Left ventricle myocardium superior (tissue), 1 donor: ENCODE data around the gene TNFAIP8L1. TPM values are rescaled to one million over a fixed set of nuclear protein-coding genes. Genes with fewer than 3 reads are reported as not detected.

Source experiments
- ATAC-seq: fragments of 200-7000 bp; cut with Tn5 transposase; one replicate; pipeline ENCODE4 v1.9.1; 2020; ENCODE audit warnings: mild to moderate bottlenecking, moderate library complexity
- DNase-seq: peaks from one replicate; pipeline ENCODE4 v3.0.0-alpha.2; 2020
- intact Hi-C: fragments of 100-400 bp; cut with micrococcal nuclease; formaldehyde crosslinking; loops from one replicate; pipeline ENCODE4 v1.11.0; 2022
- total RNA-seq: library from RNA; stranded (reverse); fragmentation: NEBNext Ultra II Directional; extraction: Animal tissue kit (Norgen Biotek cat#: 25700); gene quantifications from one replicate; pipeline ENCODE4 v1.2.1, GENCODE V29; 2021
- donor health status: DM: no; HTN: yes; CAD: no; lungs with severe emphysema.

The TNFAIP8L1 gene
- total RNA-seq, 1 donor from 2014 or later, result 4.8 TPM

GRCh38 chr19:4640247-4641000, 1.1 kb downstream of the TNFAIP8L1 start:
- ATAC-seq, result no peak
- no peak for DNase-seq
- intact Hi-C loops, result no loop called here

- no peak for ATAC-seq
- intact Hi-C loops, result no loop called here
- no peak for DNase-seq
These were observed 1.8 kb downstream of the TNFAIP8L1 start for GRCh38 chr19:4641132-4641531.

DNA sequence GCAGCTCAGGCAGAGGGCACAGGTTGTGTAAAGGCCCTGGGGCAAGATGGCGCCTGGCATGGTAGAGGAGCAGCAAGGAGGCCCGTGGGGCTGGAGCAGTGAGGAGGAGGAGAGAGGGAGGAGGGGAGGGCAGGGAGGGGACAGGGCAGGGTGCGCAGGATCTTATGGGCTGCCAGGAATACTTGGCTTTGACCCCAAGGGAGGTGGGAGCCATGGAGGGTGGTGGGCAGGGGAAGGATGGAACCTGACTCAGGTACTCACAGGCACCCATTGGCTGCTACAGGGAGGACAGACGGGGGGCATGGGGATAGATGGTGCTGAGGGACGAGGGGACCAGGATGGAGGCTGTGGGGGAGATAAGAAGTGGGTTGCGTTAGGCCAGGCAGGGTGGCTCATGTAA, 3.3 kb downstream of the TNFAIP8L1 start:
- no peak for ATAC-seq
- DNase-seq, result no peak
- intact Hi-C loops, result no loop called here

DNA sequence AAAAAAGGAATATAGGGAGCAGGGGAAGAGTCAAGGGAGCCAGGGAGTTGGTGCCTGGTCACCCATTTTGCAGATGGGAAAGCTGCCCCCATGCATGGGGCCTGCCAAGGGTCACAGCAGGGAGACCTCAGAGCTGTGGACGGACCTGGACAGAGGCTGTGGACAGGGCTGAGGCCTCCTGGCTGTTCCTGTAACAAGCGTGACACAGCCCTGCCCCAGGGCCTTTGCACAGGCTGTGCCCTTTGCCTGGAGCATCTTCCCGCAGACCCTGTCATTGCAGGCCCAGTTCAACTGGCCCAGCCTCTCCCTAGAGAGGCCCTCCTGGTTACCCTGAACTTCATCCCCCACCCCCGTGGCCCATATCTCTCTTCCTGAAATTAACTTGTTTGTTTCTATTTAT, 6.4 kb downstream of the TNFAIP8L1 start:
- ATAC-seq, result no peak
- intact Hi-C loops, result no loop called here
- DNase-seq, result no peak

GRCh38 chr19:4647676-4648644, 8.6 kb downstream of the TNFAIP8L1 start:
- intact Hi-C loops, result no loop called here
- ATAC-seq, result peak; percentile 86
- peak; percentile 75 for DNase-seq

DNA sequence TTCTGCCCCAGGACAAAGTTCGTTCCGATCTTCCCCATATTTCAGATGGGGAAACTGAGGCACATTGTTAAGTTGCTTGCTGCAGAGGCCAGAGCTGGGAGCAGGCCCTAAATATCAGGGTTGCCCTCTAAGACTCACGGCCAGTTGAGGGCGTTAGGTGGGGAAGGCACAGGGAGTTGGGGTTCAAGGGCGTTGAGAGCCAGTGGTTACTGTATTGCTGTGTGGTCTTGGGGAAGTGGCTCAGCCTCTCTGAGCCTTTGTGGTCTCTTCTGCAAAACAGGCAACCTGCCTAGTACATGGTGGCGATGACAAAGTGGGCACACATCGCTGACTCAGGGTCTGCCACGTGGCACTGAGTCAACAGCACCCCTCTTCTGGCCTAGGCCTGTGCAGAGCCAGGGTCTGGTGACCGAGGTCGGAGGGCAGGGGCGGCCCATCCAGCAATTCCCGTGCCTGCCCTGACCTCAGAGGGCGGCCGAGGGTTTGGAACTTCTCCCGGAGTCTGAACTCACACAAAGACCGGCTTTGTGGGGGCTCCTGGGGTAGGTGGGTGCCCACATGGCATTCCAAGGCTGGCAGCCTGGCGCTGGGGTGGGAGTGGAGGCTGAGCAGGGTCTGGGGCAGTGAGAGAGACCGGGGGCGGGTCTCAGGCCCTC, 10.2 kb downstream of the TNFAIP8L1 start:
- no peak for ATAC-seq
- intact Hi-C loops, result no loop called here
- no peak for DNase-seq

DNA sequence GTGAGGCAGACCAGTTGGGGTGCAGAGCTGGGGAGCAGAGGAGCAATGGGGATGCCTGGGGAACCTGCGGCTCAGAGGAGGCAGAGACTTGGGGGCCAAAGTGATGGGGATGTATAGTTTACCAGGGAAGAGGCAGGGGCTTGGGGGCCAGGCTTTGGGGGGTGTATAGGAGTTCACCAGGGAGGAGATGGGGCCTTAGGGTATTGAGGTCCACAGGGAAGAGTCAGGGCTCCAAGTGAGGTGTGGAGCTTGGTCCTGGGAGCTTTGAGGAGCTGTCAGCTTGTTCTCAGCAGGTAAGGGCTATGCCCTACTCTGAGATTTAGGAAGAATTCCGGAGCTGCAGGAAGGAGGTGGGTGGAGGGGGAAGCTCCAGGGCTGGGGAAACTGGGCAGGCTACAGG, 10.8 kb downstream of the TNFAIP8L1 start:
- ATAC-seq, result no peak
- intact Hi-C loops, result no loop called here

GRCh38 chr19:4652075-4652474, 12.8 kb downstream of the TNFAIP8L1 start:
- intact Hi-C loops, result no loop called here
- ATAC-seq (no peak), DNase-seq (peak; percentile 30)

More for the DNA sequence above, 10.8 kb downstream of the TNFAIP8L1 start:
- no peak for DNase-seq

GRCh38 chr19:4653793-4654436, 14.6 kb downstream of the TNFAIP8L1 start:
- ATAC-seq (no peak), DNase-seq (no peak)
- intact Hi-C loops, result no loop called here

DNA sequence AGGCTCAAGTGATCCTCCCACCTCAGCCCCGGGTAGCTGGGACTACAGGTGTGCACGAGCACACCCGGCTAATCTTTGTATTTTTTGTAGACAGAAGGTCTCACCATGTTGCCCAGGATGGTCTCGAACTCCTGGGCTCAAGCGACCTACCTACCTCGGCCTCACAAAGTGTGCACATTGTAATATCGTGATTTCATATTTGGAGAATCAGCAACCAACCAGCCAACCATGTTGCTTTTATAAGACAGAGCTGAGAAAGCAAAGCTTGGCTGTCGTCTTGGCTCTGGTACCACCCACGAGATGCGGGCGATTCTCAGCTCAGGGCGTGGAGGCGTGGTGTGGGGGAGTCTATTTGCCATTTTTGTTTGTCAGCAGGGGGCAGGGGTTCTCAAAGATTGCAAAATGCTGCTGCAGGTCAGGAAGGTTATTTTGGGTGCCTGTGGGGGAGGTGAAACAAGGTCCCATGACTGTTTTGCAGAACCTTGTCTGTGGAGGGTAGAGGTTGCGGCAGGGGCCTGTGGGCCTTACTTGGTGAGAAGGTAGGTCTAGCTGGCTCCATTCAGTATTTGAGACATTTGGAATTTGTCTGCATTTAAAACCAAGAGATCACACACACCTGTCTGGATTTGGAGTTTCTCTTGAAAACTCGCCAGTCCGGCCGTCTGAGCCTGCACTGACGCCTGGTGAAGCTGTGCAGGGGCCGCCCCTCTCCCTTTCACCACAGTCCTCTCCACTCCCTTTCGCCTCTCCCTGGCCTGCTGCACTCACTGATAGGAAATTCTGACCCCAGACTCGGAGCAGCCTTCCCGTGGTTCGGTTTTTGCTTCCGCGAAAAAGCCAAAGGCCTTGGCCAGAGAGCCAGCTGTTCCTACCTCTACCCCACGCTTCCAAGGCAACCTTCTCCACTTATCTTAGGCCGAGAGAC, 15.4 kb downstream of the TNFAIP8L1 start:
- DNase-seq, result peak; percentile 22
- peak; percentile 64 for ATAC-seq

GRCh38 chr19:4656102-4656501, 16.8 kb downstream of the TNFAIP8L1 start:
- intact Hi-C loops, result no loop called here
- DNase-seq, result no peak
- no peak for ATAC-seq

More for the DNA sequence above, 15.4 kb downstream of the TNFAIP8L1 start:
- intact Hi-C loops, result no loop called here

DNA sequence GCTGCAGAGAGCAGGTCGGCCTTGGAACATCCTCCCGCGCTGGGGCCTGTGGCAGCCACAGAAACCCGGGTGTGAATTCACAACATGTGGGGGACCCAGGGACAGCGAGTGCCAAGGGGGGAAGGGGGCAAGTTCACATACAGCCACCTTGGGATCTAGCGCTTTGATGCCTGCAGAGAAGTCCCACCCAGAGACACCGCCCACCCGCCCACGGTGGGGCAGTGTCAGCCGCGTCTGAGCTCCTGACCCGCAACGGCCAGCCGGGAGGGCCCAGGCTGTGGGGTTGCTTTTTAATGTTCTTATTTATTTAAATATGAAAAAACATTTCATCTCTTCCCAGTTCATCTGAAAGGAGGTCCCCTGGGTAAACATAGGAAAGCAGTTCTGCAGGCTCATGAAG, 17.9 kb downstream of the TNFAIP8L1 start:
- intact Hi-C loops, result no loop called here
- ATAC-seq (no peak), DNase-seq (no peak)

GRCh38 chr19:4657835-4658234, 18.5 kb downstream of the TNFAIP8L1 start:
- ATAC-seq (no peak), DNase-seq (no peak)
- intact Hi-C loops, result no loop called here

GRCh38 chr19:4660181-4660791, 21.0 kb downstream of the TNFAIP8L1 start:
- intact Hi-C loops, result no loop called here
- no peak for DNase-seq
- peak; percentile 62 for ATAC-seq

GRCh38 chr19:4660993-4661392, 21.7 kb downstream of the TNFAIP8L1 start:
- intact Hi-C loops, result no loop called here
- DNase-seq, result no peak

GRCh38 chr19:4662020-4662695, 22.8 kb downstream of the TNFAIP8L1 start:
- intact Hi-C loops, result no loop called here
- DNase-seq (no peak), ATAC-seq (no peak)

More at GRCh38 chr19:4660993-4661392, 21.7 kb downstream of the TNFAIP8L1 start:
- ATAC-seq, result no peak

DNA sequence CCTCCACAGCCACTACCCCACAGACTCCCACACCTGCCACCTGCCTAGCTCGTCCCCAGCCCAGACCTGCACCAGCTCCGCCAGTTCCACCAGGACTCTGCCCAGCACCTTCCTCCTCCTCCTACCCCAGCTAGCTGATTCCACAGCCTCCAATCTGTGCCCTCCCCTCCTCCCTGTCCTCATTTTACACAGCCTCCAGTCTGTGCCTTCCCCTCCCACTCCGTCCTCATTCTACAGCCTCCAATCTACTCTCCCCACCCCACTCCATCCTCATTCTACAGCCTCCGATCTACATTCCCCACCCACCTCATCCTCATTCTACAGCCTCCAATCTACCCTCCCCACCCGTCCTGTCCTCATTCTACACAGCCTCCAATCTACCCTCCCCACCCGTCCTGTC, 23.5 kb downstream of the TNFAIP8L1 start:
- no peak for ATAC-seq
- intact Hi-C loops, result no loop called here
- no peak for DNase-seq
